IMR-90 (cell line): ENCODE results near the gene MLF2. TPM values are rescaled to one million over a fixed set of nuclear protein-coding genes. Genes with fewer than 3 reads are reported as not detected.

Experiments used
- MAFK ChIP-seq: IDR thresholded peaks from 2 replicates; pipeline ENCODE4 v1.6.1; 2012; ENCODE audit warnings: low read depth, low read length, improper control_type of control experiment
- MAZ ChIP-seq: IDR thresholded peaks from 2 replicates; pipeline ENCODE4 v1.6.1; 2012; ENCODE audit warnings: low read depth, mild to moderate bottlenecking, low read length, improper control_type of control experiment, moderate library complexity, borderline replicate concordance
- MXI1 ChIP-seq: IDR thresholded peaks from 2 replicates; pipeline ENCODE4 v1.6.1; 2012; ENCODE audit warnings: low read depth, mild to moderate bottlenecking, low read length, moderate library complexity, borderline replicate concordance
- polyA plus RNA-seq, 3 experiments: library from polyadenylated mRNA; depleted of rRNA; stranded (reverse); fragments of >200 nt; gene quantifications; 2 replicates each; pipeline ENCODE4 v1.2.3, GENCODE V29; 2012; ENCODE audit warnings: low replicate concordance in 1 of 3
- total RNA-seq: library from RNA; depleted of rRNA; stranded (reverse); fragments of >200 nt; gene quantifications from 2 replicates; pipeline ENCODE4 v1.2.3, GENCODE V29; 2012

MLF2 gene
- total and polyA plus RNA-seq, 2 of the 4 experiments (the other 2 are of a cell fraction), result 236 to 403 TPM

GRCh38 chr12:6790496-6791150, 37.7 kb upstream of the MLF2 start (continued):
- TF ChIP-seq MAFK (no peak), MAZ (no peak), MXI1 (no peak)
